ELR (cell line): ENCODE measurements around the gene CNOT6L.
"Not testable (repeated sequence)": the region's sequence is repeated elsewhere in the genome, so short reads cannot be mapped to it uniquely, and the experiment has no call there.

Experiments used
- DNase-seq: peaks from one replicate; pipeline ENCODE4 v3.0.0-alpha.2; 2015; ENCODE audit warnings: low read depth

The CNOT6L gene

DNA sequence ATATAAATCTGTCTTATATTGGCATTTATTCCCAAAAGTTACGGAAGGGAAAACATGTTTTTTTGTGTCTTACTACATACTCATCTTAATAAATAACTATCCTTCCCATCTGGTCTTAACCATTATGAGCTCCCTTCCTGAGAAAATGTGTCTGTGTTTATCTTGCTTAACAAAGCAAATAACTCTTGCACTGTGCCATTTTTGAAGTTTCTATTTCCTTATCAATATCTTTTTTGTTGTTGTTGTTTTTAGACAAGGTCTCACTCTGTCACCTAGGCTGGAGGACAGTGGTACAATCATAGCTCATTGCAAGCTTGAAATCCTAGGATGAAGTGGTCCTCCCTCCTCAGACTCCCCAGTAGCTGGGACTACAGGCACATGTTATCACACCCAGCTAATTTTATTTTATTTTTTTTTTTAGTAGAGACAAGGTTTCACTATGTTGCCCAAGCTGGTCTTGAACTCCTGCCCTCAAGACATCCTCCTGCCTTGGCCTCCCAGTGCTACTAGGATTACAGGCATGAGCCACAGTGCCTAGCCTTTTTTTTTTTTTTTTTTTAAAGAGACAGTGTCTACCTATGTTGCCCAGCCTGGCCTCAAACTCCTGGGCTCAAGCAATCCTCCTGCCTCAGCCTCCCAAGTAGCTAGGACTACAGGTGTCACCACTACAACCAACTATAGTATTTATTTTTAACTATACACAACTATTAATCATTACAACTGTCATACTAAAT is 36.9 kb downstream of the CNOT6L start:
- no peak for DNase-seq

DNA sequence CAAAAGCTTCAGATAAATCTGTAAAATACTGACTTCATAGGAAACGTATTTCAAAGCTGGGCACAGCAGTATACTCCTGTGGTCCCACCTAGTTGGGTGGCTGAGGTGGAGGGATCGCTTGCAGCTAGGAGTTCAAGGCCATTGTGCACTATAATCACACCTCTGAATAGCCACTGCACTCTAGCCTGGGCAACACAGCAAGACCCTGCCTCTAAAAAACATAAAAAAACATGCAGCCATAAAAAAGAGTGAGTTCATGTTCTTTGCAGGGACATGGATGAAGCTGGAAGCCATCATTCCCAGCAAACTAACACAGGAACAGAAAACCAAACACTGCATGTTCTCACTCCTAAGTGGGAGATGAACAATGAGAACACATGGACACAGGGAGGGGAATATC is 38.4 kb downstream of the CNOT6L start:
- not testable (repeated sequence) for DNase-seq

DNA sequence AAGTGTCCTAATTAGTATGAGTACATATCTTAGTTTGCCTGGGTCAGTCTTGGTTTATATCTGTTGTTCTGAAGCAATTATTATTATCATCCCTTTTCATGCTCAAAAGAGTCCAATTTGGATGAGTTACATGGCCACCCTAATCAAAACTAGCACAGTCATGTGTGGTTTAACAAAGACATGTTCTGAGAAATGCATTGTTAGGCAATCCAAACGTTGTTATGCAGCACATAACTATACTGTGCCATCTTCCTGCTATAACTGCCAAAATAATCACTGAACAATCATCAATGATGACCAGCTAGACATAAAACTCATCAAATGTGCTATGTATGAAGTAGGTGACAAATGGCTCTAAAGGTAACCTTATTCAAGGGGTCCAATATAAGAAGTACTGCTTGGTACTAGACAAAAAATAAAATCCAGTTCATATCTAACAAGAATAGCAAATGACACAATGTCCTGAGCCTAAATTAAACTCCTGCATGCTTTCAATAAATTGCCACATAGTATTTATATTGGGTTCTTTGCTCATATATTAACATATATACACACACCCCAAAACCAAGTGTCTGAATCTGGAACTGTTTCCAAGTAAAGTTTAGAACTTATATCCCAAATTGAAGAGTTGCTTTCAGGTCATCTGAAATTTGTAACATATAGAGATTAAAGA is 41.9 kb downstream of the CNOT6L start:
- DNase-seq, result no peak

DNA sequence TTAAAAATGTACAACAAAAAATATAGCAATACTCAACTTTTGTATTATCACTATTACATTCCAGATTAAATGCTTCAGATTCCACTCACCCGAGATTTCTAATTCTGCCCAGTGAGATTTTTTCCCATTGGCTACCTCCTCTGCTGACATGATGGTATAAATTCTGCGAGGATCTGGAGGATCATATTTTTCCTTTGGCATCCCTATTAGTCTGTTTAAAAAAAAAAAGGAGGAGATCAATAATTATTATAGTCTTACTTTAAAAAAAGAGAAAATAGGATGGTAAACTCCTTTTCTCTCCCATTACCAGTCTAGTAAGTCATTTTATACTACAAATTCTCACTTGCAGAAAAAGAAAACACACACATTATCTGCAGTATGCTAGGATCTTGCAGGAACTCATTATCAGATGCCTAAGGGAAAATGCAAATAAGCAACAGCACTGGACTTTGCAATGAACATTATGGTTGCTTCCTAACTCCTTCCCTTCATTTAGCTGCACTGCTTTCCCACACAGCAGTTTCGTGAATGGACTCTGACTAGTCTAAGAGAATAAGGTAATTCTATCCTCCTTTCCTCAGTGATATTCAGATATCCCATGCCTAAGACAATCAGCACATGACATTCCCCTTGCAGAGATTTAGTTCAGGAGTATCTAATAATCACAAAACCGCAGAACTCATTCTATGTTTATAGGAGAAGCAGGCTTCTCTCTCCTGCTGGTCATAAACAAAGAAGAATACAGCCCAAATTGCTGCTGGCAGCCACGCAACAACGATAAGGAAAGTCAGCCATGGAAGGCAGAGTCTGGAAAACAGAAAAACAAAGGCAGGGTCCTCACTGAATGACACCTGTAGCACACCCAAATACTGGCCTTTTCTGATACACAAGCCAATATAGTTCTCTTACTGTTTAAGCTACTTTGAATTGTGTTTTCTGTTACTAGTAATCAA is 42.7 kb downstream of the CNOT6L start:
- DNase-seq, result no peak

DNA sequence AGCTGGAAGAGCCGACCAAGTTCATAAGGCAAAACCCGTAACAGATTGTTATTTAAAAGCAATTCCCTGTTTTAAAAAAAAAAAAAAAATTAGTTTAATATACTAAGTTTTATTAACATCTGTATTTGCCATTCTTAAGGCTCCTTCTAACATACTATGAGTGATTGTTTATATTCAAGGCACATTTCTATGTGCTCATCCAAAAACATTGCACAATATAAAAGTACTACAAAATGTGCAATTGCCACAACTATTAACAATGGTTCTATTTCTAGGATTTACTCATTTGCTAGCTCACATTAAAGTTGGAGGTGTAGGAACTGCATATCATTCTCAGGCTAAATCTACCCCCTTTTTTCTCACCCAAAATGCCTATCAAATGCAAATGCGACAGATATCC is 46.1 kb downstream of the CNOT6L start:
- peak; percentile 1 for DNase-seq

DNA sequence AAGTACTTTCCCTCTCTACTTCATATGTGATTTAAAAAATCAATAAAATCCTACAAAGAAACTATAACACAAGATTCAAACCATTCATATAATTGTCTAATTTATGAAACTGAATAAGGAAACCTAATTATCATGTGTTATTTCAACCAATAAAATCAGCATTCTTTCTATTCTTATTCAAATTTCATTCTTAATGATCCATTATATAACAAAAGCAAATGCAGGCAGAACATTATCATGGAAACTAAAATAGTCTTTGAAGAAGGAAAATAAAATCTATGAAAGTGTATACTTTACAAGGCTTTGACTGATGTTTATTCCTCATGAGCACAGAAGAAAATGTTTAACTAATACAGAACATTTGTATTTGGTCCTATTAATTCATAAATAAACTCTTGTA is 47.6 kb downstream of the CNOT6L start:
- DNase-seq, result no peak

DNA sequence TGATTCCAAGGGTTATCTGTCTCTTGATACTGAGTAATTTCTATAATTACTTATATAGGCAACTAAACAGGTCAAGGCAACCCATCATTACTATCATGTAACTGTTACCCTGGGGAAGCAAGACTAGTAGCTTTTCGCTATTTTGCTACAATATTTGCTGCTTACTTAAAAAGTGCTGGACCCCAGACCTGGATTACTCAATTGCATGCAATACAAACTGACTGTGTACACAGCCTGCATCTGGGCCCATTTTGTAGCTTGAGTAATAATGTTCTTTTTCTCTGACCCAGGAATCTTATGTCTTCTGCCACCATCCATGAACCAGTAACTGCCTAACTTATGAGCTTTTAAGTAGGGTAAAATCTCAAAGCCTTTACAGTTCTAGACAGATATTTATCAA is 53.4 kb downstream of the CNOT6L start:
- DNase-seq, result no peak

DNA sequence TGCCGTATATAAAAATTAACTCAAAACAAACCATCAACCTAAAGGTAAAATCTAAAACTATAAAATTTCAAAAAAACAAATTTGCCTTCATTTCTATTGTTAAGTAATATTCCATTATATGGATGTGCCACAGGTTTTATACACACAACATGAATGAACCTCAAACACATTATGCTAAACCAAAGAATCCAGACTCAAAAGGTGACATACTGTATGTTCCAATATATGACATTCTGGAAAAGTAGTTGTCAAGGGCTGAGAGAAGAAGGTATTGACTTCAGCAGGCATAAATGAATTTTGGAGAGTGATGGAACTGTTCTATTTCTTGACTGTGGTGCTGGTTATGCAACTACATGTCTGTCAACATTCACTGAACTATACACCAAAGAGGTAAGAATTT is 56.6 kb downstream of the CNOT6L start:
- no peak for DNase-seq

DNA sequence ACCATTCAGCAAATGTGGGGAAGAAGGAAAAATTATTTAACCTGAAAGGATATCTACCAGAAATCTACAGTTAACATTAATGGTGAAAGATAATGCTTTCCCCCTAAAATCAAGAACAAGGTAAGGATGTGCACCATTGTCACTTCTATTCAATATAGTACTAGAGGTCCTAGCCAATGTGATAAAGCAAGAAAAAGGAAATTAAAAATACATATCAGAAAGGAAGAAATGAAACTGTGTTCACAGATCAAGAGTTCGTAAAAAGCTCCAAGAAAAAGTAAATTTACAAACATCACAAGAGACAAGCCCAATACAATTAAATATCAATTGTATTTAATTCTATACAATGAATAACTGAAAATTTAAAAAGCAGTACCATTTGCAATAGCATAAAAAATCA is 57.6 kb downstream of the CNOT6L start:
- DNase-seq, result no peak

DNA sequence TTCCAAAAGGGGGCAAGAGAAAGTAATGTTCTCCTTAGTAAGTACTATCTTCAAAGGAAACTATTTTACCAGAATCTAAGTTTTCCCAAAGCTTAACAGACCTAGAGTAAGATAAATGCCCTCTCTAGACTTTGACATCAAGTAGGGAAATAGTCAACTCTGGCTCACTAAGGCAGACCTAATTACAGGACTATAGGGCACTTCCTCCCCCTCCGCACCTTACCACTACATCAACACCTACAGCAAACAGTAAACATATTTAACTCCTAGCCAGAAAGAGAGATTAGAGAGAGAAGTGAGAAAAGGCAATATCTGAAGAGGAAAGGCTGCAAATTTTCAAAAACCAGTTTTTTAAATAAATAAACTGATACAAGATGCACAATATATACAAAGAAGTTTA is 60.4 kb downstream of the CNOT6L start:
- no peak for DNase-seq

DNA sequence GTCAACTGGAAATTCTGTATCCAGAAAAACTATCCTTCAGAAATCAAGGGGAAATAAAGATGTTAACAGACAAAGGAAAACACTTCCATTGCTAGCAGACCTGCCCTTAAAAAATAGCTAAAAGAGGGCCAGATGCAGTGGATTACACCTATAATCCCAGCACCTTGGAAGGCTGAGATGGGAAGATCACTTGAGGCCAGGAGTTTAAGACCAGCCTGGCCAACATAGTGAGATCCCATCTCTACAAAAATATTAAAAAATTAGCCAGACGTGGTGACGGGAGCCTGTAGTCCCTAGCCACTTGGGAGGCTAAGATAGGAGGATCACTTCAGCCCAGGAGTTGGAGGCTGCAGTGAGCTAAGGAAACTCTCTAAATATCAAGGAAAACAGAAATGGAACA is 67.4 kb downstream of the CNOT6L start:
- DNase-seq, result no peak

DNA sequence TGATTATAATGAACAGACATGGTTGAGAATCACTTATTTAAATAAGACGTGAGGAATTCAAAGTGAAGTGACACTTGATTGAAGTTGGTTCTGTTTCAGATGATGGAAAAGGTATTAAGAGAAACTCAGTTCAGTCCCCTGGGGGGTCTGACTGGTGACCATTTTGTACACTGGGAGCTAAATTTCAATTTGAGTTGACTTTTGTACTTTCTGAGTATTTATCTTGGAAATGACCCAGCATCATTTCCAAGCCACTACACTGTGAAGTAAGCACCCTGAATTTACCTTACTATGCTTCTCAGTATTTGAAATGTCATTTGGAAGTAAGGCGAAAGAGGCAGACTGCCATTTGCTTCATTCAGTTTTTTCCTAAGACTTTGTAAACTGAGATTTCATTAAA is 73.4 kb downstream of the CNOT6L start:
- DNase-seq, result no peak

DNA sequence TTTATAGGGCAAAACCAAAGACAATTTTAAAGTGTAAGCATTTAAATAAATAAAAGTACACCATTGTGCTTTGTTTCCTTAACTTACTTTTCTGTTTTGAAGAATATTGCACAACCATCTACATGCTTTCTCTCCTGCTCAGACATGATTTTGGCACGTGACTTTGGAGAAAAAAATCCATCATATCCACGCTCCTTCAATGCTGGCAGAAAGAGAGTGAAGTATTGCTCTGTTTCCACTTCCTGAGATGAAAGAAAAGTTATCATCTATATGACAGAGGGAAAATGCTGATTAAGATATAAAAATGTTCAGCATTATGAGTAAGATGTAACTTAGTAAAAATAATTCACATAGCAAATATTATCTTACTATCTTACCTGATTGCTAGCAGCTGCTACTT is 77.1 kb downstream of the CNOT6L start:
- DNase-seq, result no peak

DNA sequence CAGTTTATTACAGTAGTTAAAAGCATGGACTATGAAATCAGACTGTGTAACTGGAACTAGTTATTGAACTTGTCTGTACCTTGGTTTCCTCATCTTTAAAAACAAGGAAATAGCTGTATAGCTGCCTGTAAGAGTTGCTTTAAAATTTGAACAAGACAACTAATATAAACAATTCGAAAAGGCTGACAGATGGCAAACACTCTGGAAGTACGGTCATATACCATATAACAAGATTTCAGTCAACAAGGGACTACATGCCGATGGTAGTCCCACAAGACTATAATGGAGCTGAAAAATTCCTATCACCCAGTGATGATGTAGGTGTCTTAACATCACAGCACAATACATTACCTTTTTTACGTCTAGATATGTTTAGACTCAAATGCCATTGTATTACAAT is 78.7 kb downstream of the CNOT6L start:
- DNase-seq, result no peak

DNA sequence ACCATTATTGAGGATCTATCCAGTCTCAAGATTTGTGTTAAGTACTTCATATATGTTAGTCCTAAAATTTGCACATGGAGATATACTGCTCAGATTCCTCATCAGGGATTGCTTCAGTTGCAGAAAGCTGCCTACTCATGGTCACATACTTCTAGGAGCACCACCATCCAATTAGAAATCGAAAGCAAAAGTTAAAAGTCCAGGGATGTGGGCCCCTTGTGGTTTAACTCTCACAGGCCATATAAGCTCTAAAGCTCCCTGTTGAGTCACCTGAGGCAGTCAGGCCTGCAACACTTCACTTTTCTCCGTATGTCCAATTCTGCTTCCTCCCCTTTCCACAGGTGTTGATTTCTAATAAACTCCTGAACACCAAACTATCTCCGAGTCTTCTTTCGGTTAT is 84.2 kb downstream of the CNOT6L start:
- peak; percentile 71 for DNase-seq

DNA sequence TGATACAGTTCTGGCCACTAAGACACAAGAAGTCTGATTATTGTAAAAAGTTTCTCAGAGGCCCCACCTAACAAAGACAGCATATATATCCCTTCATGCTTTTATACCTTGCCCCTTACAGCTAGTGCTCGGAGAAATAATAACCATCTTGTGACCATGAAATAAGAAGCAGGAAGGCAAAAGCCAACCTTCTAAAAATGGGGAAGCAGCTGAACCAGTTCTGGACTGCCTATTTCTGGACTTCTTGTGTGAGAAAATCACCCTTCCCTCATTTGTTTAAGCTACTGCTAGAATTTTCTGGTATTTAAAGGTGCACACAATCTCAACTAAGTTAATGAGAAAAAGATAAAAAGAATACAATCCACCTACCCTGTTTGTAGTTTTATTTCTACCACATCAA is 87.5 kb downstream of the CNOT6L start:
- DNase-seq, result no peak

DNA sequence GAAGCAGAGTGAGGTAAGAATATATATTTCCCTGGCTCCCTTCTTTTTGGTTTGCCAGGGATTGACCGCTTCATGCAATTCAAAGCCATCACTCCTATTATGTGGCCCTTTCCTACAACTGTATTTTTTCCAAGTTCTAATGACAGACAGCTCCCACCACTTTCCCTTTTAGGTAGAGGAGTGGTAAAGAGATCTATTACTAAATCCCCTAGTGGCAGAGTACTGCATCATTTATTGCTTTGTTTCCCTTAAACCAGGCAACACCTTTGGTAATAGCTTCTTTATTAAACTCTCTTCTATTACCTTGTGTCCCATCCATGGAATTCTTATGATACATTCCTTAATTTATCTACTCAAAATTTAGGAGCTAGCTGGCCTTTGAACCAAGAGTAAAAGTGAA is 90.7 kb downstream of the CNOT6L start:
- DNase-seq, result no peak

DNA sequence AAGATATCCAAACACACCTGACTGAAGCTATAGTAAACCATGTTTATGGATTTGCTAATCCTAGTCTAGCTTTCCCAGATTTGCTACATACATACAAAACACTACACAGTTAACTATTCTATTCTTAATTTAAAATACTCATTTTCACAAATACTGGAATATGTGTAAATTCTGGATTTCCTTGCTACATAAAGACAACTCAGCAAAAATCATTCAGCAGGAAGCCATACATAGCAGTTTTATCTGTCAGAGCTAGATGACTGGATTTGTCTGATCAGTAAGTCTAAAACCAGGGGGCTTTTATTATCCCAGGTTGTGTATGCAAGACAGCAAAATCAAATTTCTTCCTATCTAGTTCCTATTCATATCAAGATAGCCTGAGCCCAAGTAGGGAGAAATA is 98.1 kb downstream of the CNOT6L start:
- no peak for DNase-seq

DNA sequence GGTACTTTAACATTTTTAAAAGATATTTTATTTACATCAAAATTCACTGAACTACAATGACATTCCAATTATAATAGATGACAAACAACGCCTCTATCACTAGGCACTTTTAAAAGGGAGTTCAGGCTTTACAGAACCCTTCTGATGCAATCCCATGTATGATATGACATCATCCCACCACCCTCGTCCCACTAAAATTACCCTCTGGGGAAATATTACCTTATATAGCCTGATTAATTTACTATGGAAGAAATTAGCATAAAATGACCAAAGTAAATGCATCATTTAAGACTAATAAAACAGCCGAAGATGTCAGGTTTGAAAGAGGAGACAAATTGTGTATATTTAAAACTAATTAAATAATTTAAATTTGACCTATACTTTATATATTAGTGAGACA is 100.7 kb downstream of the CNOT6L start:
- not testable (repeated sequence) for DNase-seq

DNA sequence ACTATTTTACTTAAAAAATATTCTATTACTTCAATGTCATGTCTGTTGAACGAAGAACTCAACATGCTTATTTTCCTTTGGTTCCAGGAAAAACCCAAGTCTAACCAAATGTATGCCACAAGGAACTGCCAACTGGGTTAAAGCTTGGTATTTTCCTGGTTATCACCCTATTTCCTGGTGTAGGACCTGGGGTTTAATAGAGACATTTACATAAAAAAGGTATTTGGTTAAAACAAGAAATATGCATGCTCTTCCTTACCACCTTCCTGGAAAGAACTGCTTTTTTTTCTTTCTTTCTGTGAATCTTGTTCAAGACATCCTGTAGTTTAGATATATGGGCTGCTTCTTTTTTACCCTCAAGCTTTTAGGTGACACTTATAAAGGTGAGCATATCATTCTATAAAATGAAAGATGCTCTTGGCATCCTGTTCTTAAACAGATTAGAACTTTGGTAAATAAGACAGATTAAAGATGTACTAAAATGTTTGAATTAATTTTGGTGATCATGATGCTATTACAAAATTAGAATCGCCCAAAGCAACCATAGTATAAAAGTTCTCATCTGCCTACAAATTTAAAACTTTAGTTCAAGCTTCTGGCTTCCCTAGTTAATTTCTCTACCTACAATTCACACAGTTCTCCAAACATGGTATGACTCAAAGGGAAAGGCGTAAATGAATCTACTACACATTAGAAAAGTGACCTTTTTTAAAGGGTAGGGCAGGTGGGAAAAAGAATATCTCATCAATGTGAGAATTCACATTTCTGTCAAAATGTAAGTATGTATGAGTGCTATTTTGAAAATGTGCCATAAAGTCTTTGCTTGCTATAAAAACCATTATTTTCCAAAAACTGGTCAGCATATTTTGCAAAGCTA is 103.5 kb downstream of the CNOT6L start:
- no peak for DNase-seq

DNA sequence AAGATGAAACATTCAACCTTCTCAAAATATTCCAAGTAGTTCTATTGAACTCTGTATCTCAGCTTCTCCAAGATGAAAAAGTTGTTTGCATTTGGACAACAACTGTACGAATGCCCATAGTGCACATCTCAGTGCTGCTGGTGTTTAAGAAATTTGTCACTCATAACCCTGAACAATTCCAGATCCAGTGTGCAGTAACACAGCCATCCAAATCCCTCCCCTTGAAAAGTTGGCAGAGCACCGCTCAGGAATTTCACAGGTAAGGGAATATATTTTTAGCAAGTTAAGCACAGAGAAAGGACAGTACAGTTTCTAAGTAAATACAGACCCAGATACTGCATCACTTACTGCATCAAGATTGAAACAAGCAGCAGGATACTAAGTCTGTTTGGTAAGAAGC is 104.7 kb downstream of the CNOT6L start:
- no peak for DNase-seq

DNA sequence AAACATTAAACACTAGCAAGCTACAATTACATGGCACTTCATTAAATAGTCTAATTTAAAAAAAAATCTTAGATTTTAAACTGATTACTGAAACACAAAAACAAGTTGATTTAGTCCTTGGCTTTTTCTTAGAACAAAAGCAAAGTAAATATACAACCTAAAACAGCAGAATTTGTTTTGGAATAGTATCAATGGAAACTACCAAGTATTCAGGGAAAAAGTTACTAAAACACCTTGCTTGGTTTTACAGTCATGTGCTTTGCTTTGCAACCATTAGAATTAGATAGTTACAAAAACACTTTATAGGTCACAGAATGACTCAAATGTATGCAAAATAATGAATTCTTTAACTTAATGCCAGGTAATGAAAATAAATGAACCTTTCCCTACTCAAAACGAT is 105.3 kb downstream of the CNOT6L start:
- no peak for DNase-seq
